ENCODE results near the gene NFE2L2. TPM values are rescaled to one million over a fixed set of nuclear protein-coding genes. Genes with fewer than 3 reads are reported as not detected.
"Not testable (repeated sequence)": the region's sequence is repeated elsewhere in the genome, so short reads cannot be mapped to it uniquely, and the experiment has no call there.

NFE2L2 gene
- total RNA-seq, 1 experiment from 2014 or later: 88.7 TPM

- in situ Hi-C loops (cut with HindIII; ENCODE audit: low pct_unique_long_range_greater_than_20kb, low sequenced_read_pairs): no loop called here
- no peak for DNase-seq (ENCODE audit: low read depth, low spot score)
Observed at GRCh38 chr2:177282787-177283572, 18.5 kb upstream of the NFE2L2 start.

DNA sequence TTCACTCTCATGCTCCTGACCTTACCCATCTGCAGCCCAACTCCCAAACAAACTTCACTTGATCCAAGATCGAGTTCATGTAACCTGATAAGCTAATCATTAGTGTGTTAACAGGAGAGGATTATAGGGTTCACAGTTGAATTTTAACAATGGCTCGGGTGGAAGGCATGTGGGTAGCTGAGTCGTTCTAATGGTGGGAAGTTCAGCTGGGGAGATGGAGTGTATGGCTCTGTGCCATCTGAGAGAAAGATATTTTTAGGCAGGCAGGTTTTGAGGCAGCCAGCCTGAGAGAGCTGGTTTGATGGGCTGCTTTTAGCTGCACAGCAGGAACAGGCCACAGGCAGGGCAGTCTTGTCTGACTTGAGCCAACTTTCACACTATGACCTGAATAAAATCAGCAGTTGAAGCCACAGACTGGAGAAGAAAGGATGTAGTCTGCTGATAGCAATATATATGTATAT is 17.7 kb upstream of the NFE2L2 start:
- in situ Hi-C loops (cut with HindIII; ENCODE audit: low pct_unique_long_range_greater_than_20kb, low sequenced_read_pairs): no loop called here
- no peak for DNase-seq (ENCODE audit: low read depth, low spot score)

GRCh38 chr2:177281400-177282180 is 17.1 kb upstream of the NFE2L2 start:
- in situ Hi-C loops (cut with HindIII; ENCODE audit: low pct_unique_long_range_greater_than_20kb, low sequenced_read_pairs): no loop called here

DNA sequence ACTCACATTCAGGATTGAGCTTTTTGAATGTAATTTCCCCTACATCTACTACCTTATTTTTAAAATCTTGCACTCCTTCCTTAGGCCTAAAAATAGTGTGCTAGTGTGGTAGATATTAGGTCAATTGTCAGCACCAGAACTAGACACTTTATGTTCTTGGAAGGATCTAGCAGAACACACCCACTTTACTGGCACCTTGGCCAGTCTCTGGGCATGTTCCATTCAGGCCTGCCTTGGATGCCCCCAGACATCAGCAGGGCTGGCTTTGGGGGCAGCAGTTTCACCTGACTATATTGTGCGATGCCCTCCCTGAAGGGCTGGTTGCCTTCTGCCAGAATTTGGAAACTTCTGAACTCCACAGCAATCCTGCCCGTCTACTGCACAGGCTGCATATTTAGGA is 15.3 kb upstream of the NFE2L2 start:
- in situ Hi-C loops (cut with HindIII; ENCODE audit: low pct_unique_long_range_greater_than_20kb, low sequenced_read_pairs): no loop called here

More at GRCh38 chr2:177281400-177282180, 17.1 kb upstream of the NFE2L2 start:
- no peak for DNase-seq (ENCODE audit: low read depth, low spot score)

DNA sequence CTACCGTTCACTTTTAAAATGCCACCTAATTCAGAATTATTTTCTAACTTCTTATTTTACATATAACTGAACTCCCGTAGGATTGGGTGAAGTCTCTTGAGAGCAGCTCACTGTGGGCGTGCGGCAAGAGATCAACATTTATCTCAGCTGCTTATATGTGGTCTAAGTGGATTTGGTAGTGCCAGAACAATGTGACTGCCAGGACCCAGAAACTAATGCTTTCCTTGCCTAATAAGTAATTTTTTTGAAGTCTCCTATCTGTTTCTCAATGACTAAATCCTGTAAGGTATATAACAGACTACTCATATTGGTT is 11.2 kb upstream of the NFE2L2 start:
- peak; percentile 55 for DNase-seq (ENCODE audit: low read depth, low spot score)
- in situ Hi-C loops (cut with HindIII; ENCODE audit: low pct_unique_long_range_greater_than_20kb, low sequenced_read_pairs): no loop called here

More for the DNA sequence above, 15.3 kb upstream of the NFE2L2 start:
- DNase-seq (ENCODE audit: low read depth, low spot score): no peak

DNA sequence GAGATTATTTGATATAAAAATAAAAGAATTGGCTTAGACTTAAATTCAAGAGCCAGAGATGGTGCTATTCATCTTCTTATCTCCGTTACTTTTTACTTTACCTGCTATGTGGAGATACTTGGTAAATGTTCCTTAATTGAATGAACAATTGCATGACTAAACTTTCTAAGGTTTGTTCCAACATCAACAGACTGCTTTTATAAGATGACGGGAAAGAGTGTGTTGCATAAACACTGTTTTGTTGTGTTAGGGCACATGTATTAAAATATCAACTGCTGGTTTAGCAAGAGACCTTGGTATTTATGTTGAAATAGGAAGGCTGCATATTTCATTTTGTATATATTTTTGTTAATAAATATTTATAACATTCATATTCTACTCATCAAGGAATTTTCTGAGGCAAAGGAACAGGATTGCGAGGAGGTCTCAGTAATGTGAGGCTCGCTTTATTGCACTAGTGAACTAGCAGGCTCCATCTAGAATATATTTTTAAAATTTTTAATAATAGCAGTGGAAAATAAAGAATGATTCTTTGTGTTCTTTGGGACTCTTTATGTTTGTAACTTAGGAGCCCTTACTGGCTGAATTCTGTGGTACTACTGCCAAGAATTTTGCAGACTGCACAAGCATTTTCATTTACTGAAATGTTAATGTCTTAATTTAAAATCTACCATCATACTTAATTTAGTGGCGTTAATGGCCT is 10.7 kb upstream of the NFE2L2 start:
- in situ Hi-C loops (cut with HindIII; ENCODE audit: low pct_unique_long_range_greater_than_20kb, low sequenced_read_pairs): no loop called here
- peak; percentile 75 for DNase-seq (ENCODE audit: low read depth, low spot score)

DNA sequence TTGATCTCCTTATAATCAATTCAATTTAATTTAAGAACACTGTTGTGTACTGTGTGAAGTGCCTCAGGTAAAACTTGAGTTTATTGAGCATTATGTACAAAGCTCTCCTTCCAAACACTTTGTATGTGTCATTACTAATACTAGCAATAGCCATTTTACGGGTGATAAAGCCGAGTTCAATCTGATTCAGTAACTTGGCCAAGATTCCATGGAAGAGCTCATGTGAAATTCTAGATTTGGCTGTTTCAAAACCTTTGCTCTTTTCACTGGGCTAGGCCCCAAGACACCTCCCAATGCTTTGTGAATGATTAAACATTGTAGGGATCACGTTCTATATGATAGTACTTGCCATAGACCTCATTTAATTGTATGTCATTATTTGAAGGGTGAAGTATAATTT is 8.9 kb upstream of the NFE2L2 start:
- DNase-seq (ENCODE audit: low read depth, low spot score): no peak
- in situ Hi-C loops (cut with HindIII; ENCODE audit: low pct_unique_long_range_greater_than_20kb, low sequenced_read_pairs): no loop called here

- DNase-seq (ENCODE audit: low read depth, low spot score): no peak
- in situ Hi-C loops (cut with HindIII; ENCODE audit: low pct_unique_long_range_greater_than_20kb, low sequenced_read_pairs): no loop called here
Observed at GRCh38 chr2:177272765-177273164, 8.2 kb upstream of the NFE2L2 start.

GRCh38 chr2:177271981-177272666 is 7.6 kb upstream of the NFE2L2 start:
- in situ Hi-C loops (cut with HindIII; ENCODE audit: low pct_unique_long_range_greater_than_20kb, low sequenced_read_pairs): no loop called here

GRCh38 chr2:177270531-177270930 is 6.0 kb upstream of the NFE2L2 start:
- in situ Hi-C loops (cut with HindIII; ENCODE audit: low pct_unique_long_range_greater_than_20kb, low sequenced_read_pairs): no loop called here
- no peak for DNase-seq (ENCODE audit: low read depth, low spot score)

More at GRCh38 chr2:177271981-177272666, 7.6 kb upstream of the NFE2L2 start:
- peak; percentile 56 for DNase-seq (ENCODE audit: low read depth, low spot score)

DNA sequence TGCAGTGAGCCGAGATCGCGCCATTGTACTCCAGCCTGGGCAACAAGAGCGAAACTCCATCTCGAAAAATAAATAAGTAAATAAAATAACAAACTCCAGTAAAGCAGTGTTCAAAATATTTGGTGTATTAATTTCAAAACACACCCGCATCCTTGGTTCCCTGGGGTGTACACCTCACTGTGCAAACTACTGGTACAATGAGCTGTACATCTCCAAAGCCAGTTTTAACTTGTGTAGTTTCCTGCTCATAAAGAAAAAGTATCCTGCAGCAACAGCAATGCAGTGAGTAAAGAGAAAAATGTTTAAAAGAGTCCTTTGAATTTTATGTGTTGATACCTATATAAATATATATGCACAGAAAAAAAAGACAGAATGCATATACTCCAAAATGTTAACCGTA is 4.4 kb upstream of the NFE2L2 start:
- in situ Hi-C loops (cut with HindIII; ENCODE audit: low pct_unique_long_range_greater_than_20kb, low sequenced_read_pairs): loop anchor here (10.0 kb wide), 1 partner anchor 104 kb away; no protein-coding TSS in a partner anchor
- DNase-seq (ENCODE audit: low read depth, low spot score): no peak

DNA sequence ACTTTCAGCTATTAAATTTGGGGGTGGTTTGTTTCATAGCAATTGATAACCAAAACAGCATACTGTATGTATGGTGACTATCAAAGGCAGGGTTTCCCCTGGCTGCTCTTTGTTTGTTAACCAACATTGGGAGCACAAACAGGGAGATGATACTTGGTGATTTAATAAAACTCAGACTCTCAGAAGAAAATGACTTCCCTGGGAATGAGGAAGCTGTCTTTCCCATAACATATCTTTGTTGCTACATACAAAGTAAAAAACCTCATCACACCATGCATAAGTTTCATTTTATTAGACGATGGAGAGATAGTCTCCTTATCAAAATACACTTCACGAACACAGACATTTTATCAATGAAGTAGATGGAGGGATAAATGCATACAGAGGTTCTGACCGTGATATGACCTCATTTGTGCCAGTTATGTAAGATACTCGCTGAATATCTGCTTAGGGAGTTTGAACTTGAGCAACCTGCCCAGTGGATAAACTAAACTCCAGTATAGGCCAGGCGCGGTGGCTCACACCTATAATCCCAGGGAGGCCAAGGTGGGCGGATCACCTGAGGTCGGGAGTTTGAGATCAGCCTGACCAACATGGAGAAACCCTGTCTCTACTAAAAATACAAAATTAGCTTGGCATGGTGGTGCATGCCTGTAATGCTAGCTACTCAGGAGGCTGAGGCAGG is 3.8 kb upstream of the NFE2L2 start:
- DNase-seq (ENCODE audit: low read depth, low spot score): no peak
- in situ Hi-C loops (cut with HindIII; ENCODE audit: low pct_unique_long_range_greater_than_20kb, low sequenced_read_pairs): loop anchor here (10.0 kb wide), 1 partner anchor 104 kb away; no protein-coding TSS in a partner anchor

DNA sequence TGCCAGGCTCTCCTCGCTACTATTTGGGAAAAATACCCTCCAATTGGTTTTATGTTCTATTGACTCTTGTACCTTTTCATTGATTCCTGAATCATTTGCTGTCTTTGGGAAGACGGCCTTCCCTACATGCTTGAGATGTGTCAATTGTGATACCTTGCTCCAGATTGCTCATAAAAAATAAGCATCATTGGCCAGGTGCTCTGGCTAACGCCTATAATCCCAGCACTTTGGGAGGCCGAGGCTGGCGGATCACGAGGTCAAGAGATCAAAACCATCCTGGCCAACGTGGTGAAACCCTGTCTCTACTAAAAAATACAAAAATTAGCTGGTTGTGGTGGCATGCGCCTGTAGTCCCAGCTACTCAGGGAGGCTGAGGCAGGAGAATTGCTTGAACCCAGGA is 2.4 kb upstream of the NFE2L2 start:
- in situ Hi-C loops (cut with HindIII; ENCODE audit: low pct_unique_long_range_greater_than_20kb, low sequenced_read_pairs): loop anchor here (10.0 kb wide), 1 partner anchor 102 kb away; no protein-coding TSS in a partner anchor
- not testable (repeated sequence) for DNase-seq (ENCODE audit: low read depth, low spot score)

GRCh38 chr2:177265824-177266817 is 1.6 kb upstream of the NFE2L2 start:
- in situ Hi-C loops (cut with HindIII; ENCODE audit: low pct_unique_long_range_greater_than_20kb, low sequenced_read_pairs): loop anchor here (10.0 kb wide), 1 partner anchor 101 kb away; no protein-coding TSS in a partner anchor
- DNase-seq (ENCODE audit: low read depth, low spot score): no peak

- in situ Hi-C loops (cut with HindIII; ENCODE audit: low pct_unique_long_range_greater_than_20kb, low sequenced_read_pairs): loop anchor here (10.0 kb wide), 1 partner anchor 99 kb away; no protein-coding TSS in a partner anchor
- DNase-seq (ENCODE audit: low read depth, low spot score): no peak
Observed at GRCh38 chr2:177264209-177264692, 276 bp downstream of the NFE2L2 start.

Data from SK-MEL-5 (cell line).